Panc1 (cell line): ENCODE measurements around the gene CDC14B. TPM values are rescaled to one million over a fixed set of nuclear protein-coding genes. Genes with fewer than 3 reads are reported as not detected.

Source experiments
- ATAC-seq: fragments of 200-7000 bp; cut with Tn5 transposase; 2 replicates; pipeline ENCODE4 v1.9.1; 2020; ENCODE audit warnings: mild to moderate bottlenecking, moderate library complexity
- BruUV-seq: library from RNA; stranded (reverse); fragments of 400-500 nt; replicated peaks from 2 replicates; lab custom pipeline; 2021; lab: Mats Ljungman, UMichigan
- CTCF ChIA-PET: fragments of 300-600 bp; sonication (Branson Sonifier 250); formaldehyde crosslinking; loops from one replicate; lab custom pipeline; 2022; ENCODE audit warnings: antibody characterized with exemption; lab: Charles Lee
- POLR2A ChIA-PET: fragments of 300-600 bp; sonication (Branson Sonifier 250); formaldehyde crosslinking; loops from one replicate; lab custom pipeline; 2022; ENCODE audit warnings: antibody characterized with exemption; lab: Charles Lee
- DNase-seq: peaks from one replicate; pipeline ENCODE4 v3.0.0-alpha.2; 2010; ENCODE audit warnings: low read depth, low spot score
- H3K27ac ChIP-seq: 2 replicates; pipeline ENCODE4 v1.5.1; 2011; ENCODE audit warnings: mild to moderate bottlenecking, low read length, inconsistent platforms
- H3K27me3 ChIP-seq: fragments of 200-500 bp; sonication (Bioruptor generic); 2 replicates; pipeline ENCODE4 v1.6.0; 2014; ENCODE audit warnings: low read length, inconsistent platforms; ENCODE audit not compliant: control insufficient read depth, insufficient read depth
- H3K36me3 ChIP-seq: fragments of 200-500 bp; sonication (Bioruptor generic); 2 replicates; pipeline ENCODE4 v1.5.1; 2014; ENCODE audit warnings: inconsistent platforms, mild to moderate bottlenecking, low read length, moderate library complexity; ENCODE audit not compliant: control insufficient read depth, insufficient read depth
- H3K4me1 ChIP-seq: 2 replicates; pipeline ENCODE4 v1.5.1; 2011; ENCODE audit warnings: inconsistent platforms, mild to moderate bottlenecking, low read length, moderate library complexity; ENCODE audit not compliant: control insufficient read depth, insufficient read depth
- H3K4me3 ChIP-seq, 2 experiments: 2 replicates each; pipeline ENCODE4 v1.5.1; 2011 to 2012; ENCODE audit warnings: low read depth in 2 of 2, low read length in 2 of 2, mild to moderate bottlenecking in 2 of 2, inconsistent platforms in 1 of 2, moderate library complexity in 1 of 2
- H3K9me3 ChIP-seq: fragments of 200-500 bp; sonication (Bioruptor generic); 2 replicates; pipeline ENCODE4 v1.5.1; 2014; ENCODE audit warnings: low read depth, mild to moderate bottlenecking, inconsistent platforms, low read length, moderate library complexity; ENCODE audit not compliant: control insufficient read depth, insufficient read depth
- POLR2AphosphoS5 ChIP-seq: IDR thresholded peaks from 2 replicates; pipeline ENCODE4 v1.6.1; 2012; ENCODE audit warnings: mild to moderate bottlenecking, low read depth, low read length, moderate library complexity
- SIN3A ChIP-seq: IDR thresholded peaks from 2 replicates; pipeline ENCODE4 v1.6.1; 2012; ENCODE audit warnings: low read depth, mild to moderate bottlenecking, low read length, moderate library complexity, borderline replicate concordance; ENCODE audit not compliant: insufficient read depth
- TCF7L2 ChIP-seq: IDR thresholded peaks from 2 replicates; pipeline ENCODE4 v1.6.1; 2011; ENCODE audit warnings: mild to moderate bottlenecking, low read depth, low read length, inconsistent platforms
- in situ Hi-C: cut with HindIII; loops from 2 replicates; pipeline ENCODE4 v1.10.0; 2016; ENCODE audit warnings: low sequenced_read_pairs, low pct_unique_long_range_greater_than_20kb
- intact Hi-C: fragments of 100-400 bp; cut with micrococcal nuclease; formaldehyde crosslinking; loops from one replicate; pipeline ENCODE4 v1.10.0; 2022; ENCODE audit not compliant: unreplicated experiment
- total RNA-seq: library from RNA; stranded (reverse); gene quantifications from one replicate; pipeline ENCODE4 v1.2.1, GENCODE V29; 2021; ENCODE audit not compliant: unreplicated experiment
- TF ChIP-seq, protein P1 (sequence below): fragments of 450-650 bp; IDR thresholded peaks from 2 replicates; pipeline ENCODE4 v1.5.1; 2017; ENCODE audit warnings: mild to moderate bottlenecking
- TF ChIP-seq, protein P2 (sequence below), 2 experiments: IDR thresholded peaks; 2 replicates each; pipeline ENCODE4 v1.6.1; 2011 to 2012; ENCODE audit warnings: low read depth in 2 of 2, control low read depth in 1 of 2, low read length in 1 of 2, mild to moderate bottlenecking in 1 of 2, moderate library complexity in 1 of 2; ENCODE audit not compliant: insufficient read depth in 1 of 2

Gene CDC14B
- total RNA-seq, 1 experiment from 2014 or later = 11.8 TPM

GRCh38 chr9:96485280-96485679 lies 134.4 kb downstream of the CDC14B start:
- DNase-seq = no peak
- POLR2A ChIA-PET = no interaction called here
- Histone ChIP-seq H3K27me3 (no peaks in the 10 kb centered on the region), H3K27ac (no peak overlapping the region), H3K36me3 (peaks cover 11% of the 10 kb centered on the region), H3K4me1 (no peaks in the 10 kb centered on the region; the same call in 1 of the 2 replicates), H3K9me3 (no peaks in the 10 kb centered on the region), H3K4me3 (no peak overlapping the region)
- intact Hi-C loops (no loop called here), in situ Hi-C loops (no loop called here)
- no TSS peak for BruUV-seq
- ATAC-seq = no peak
- CTCF ChIA-PET = no interaction called here
- TF ChIP-seq TCF7L2 = no peak
- TF ChIP-seq, protein P1, sequence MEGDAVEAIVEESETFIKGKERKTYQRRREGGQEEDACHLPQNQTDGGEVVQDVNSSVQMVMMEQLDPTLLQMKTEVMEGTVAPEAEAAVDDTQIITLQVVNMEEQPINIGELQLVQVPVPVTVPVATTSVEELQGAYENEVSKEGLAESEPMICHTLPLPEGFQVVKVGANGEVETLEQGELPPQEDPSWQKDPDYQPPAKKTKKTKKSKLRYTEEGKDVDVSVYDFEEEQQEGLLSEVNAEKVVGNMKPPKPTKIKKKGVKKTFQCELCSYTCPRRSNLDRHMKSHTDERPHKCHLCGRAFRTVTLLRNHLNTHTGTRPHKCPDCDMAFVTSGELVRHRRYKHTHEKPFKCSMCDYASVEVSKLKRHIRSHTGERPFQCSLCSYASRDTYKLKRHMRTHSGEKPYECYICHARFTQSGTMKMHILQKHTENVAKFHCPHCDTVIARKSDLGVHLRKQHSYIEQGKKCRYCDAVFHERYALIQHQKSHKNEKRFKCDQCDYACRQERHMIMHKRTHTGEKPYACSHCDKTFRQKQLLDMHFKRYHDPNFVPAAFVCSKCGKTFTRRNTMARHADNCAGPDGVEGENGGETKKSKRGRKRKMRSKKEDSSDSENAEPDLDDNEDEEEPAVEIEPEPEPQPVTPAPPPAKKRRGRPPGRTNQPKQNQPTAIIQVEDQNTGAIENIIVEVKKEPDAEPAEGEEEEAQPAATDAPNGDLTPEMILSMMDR = no peak
- TF ChIP-seq, protein P2, sequence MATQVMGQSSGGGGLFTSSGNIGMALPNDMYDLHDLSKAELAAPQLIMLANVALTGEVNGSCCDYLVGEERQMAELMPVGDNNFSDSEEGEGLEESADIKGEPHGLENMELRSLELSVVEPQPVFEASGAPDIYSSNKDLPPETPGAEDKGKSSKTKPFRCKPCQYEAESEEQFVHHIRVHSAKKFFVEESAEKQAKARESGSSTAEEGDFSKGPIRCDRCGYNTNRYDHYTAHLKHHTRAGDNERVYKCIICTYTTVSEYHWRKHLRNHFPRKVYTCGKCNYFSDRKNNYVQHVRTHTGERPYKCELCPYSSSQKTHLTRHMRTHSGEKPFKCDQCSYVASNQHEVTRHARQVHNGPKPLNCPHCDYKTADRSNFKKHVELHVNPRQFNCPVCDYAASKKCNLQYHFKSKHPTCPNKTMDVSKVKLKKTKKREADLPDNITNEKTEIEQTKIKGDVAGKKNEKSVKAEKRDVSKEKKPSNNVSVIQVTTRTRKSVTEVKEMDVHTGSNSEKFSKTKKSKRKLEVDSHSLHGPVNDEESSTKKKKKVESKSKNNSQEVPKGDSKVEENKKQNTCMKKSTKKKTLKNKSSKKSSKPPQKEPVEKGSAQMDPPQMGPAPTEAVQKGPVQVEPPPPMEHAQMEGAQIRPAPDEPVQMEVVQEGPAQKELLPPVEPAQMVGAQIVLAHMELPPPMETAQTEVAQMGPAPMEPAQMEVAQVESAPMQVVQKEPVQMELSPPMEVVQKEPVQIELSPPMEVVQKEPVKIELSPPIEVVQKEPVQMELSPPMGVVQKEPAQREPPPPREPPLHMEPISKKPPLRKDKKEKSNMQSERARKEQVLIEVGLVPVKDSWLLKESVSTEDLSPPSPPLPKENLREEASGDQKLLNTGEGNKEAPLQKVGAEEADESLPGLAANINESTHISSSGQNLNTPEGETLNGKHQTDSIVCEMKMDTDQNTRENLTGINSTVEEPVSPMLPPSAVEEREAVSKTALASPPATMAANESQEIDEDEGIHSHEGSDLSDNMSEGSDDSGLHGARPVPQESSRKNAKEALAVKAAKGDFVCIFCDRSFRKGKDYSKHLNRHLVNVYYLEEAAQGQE (IDR thresholded peaks at IDR 0.05; ENCODE audit: insufficient read depth in 1 of 2, low read depth in 2 of 2, low read length in 1 of 2) = no peak
- no peak for TF ChIP-seq POLR2AphosphoS5
- no peak for TF ChIP-seq SIN3A

- ChIA-PET POLR2A (no interaction called here), CTCF (no interaction called here)
- no peaks in the 10 kb centered on the region for H3K9me3 ChIP-seq
- TF ChIP-seq SIN3A (no peak), POLR2AphosphoS5 (no peak), TCF7L2 (no peak)
- TF ChIP-seq, protein P2 (IDR thresholded peaks at IDR 0.05; ENCODE audit: insufficient read depth in 1 of 2, low read depth in 2 of 2, low read length in 1 of 2) = no peak
- TF ChIP-seq, protein P1 = no peak
- BruUV-seq = no TSS peak
- H3K27ac ChIP-seq = no peak overlapping the region
- in situ Hi-C loops (no loop called here), intact Hi-C loops (no loop called here)
- DNase-seq (no peak), ATAC-seq (no peak)
- peaks cover 11% of the 10 kb centered on the region for H3K36me3 ChIP-seq
- H3K4me3 ChIP-seq = no peak overlapping the region
- H3K4me1 ChIP-seq = no peaks in the 10 kb centered on the region; the same call in 1 of the 2 replicates
- no peaks in the 10 kb centered on the region for H3K27me3 ChIP-seq
Observed at GRCh38 chr9:96484521-96484931, 135.1 kb downstream of the CDC14B start.
